ENCODE measurements around the gene TUFM. TPM values are rescaled to one million over a fixed set of nuclear protein-coding genes. Genes with fewer than 3 reads are reported as not detected.

Gene TUFM
- total RNA-seq, 1 experiment from 2014 or later = 207 TPM

GRCh38 chr16:28834873-28835863, 11.0 kb downstream of the TUFM start:
- WGBS (ENCODE audit: extremely low coverage, insufficient read length, low lambda C conversion rate) = no CpG with 5 or more reads among the region's 25 CpGs
- peaks cover 49 to 87% (median 84%) of the 10 kb centered on the region in 3 experiments for H3K36me3 Mint-ChIP-seq (ENCODE audit: insufficient read depth in 1 of 3, low read depth in 3 of 3)
- H2BK15ac ChIP-seq (ENCODE audit: low read depth, low read length) = no peak overlapping the region

More at GRCh38 chr16:28834873-28835863, 11.0 kb downstream of the TUFM start:
- Histone ChIP-seq H3K27ac (ENCODE audit: insufficient read length, low read depth, low read length) (no peak overlapping the region), H2BK120ac (ENCODE audit: low read depth, low read length, poor library complexity, severe bottlenecking) (no peak overlapping the region), H3K23ac (ENCODE audit: insufficient read length, low read depth, low read length) (no peak overlapping the region), H3K9me3 (ENCODE audit: control insufficient read depth, low read depth, low read length) (no peaks in the 10 kb centered on the region), H4K8ac (replicated peaks; ENCODE audit: insufficient read length, low read depth, low read length) (no peak overlapping the region), H2BK5ac (ENCODE audit: insufficient read length, low read length) (no peak overlapping the region), H3K14ac (ENCODE audit: insufficient read depth, low read length) (no peak overlapping the region), H3K4ac (ENCODE audit: low read depth, low read length) (no peak overlapping the region), H2AK5ac (ENCODE audit: insufficient read length, low read length) (no peak overlapping the region), H3K27me3 (ENCODE audit: insufficient read depth, low read length) (no peaks in the 10 kb centered on the region), H3K9ac (ENCODE audit: extremely low read depth, insufficient read length, low read length) (no peak overlapping the region), H2BK12ac (ENCODE audit: insufficient read length, low read depth, low read length) (no peak overlapping the region), H3K56ac (ENCODE audit: insufficient read length, low read depth, low read length) (no peak overlapping the region), H3K79me2 (ENCODE audit: insufficient read depth, low read length) (no peaks in the 10 kb centered on the region), H3K18ac (ENCODE audit: insufficient read length, low read depth, low read length) (no peak overlapping the region), H3K23me2 (ENCODE audit: insufficient read length, low read depth, low read length, poor library complexity, severe bottlenecking) (no peaks in the 10 kb centered on the region), H4K91ac (ENCODE audit: insufficient read length, low read depth, low read length) (no peak overlapping the region), H3K4me1 (ENCODE audit: insufficient read depth, low read length) (no peaks in the 10 kb centered on the region), H4K20me1 (ENCODE audit: control insufficient read depth, insufficient read depth, insufficient read length) (no peaks in the 10 kb centered on the region), H3K4me2 (ENCODE audit: insufficient read depth, insufficient read length, low read length) (no peak overlapping the region), H3T11ph (ENCODE audit: low read length) (no peak overlapping the region), H2AFZ (ENCODE audit: low read length) (no peak overlapping the region), H3K79me1 (ENCODE audit: insufficient read depth, low read depth, low read length, poor library complexity, severe bottlenecking) (no peaks in the 10 kb centered on the region), H2BK20ac (ENCODE audit: low read depth, low read length, poor library complexity, severe bottlenecking) (no peak overlapping the region), H4K5ac (ENCODE audit: insufficient read length, low read depth, low read length) (no peak overlapping the region)
- Mint-ChIP-seq H3K9me3 (no peaks in the 10 kb centered on the region), H3K4me3 (no peak overlapping the region), H3K27me3 (ENCODE audit: low read depth) (no peaks in the 10 kb centered on the region; the same call in 1 of the 2 replicates), H3K4me1 (no peaks in the 10 kb centered on the region), H3K27ac (no peak overlapping the region)
- DNase-seq = no peak
- TF ChIP-seq CTCF (conservative IDR thresholded peaks at IDR 0.05) = no peak
